ENCODE measurements around the gene MGAT4B.
"Not testable (repeated sequence)": the region's sequence is repeated elsewhere in the genome, so short reads cannot be mapped to it uniquely, and the experiment has no call there.

Gene MGAT4B

DNA sequence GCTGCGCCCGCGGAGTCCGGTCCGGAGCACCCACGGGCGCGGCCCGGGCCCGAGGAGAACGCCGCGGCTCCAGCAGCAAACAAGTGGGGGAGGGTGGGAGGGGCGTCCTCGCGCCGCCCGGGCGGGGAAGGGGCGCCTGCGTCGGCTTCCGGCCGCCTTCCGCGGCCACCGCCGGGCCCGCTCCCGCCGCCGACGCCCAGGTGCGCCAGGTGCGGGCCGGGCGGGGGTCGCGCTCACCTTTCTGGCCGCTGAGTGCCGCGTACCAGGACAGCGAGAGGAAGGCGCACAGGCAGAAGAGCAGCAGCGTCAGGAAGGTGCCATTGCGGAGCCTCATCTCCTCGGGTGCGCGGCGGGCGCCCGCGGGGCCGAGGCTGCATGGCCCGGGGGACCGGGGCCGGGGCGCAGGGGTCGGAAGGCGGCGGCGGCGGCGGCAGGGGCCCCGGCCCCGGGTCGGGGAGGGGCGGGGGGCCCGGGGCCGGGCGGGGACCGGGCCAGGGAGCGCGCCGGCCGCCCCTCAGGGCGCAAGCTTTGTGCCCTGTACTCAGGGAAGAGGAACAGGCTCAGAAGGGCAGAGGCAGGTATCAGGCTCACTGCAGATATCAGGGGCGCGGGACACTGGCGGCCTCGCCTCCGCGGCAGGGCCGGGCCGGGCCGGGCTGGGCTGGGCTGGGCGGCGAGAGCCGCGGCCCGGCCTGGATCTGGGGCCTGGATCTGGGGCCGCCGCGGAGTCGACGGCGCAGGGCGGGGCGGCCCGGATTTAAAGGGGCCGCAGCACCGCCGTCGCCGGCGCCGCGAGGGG is at the start of gene MGAT4B:
Gene MGAT4B, minus strand, starts transcription at position 617 of the 799 bp plus-strand sequence. Its CDS starts 283 bp downstream, at position 334.
- DNase-seq (ENCODE audit: low read depth, low spot score), result peak; percentile 58

DNA sequence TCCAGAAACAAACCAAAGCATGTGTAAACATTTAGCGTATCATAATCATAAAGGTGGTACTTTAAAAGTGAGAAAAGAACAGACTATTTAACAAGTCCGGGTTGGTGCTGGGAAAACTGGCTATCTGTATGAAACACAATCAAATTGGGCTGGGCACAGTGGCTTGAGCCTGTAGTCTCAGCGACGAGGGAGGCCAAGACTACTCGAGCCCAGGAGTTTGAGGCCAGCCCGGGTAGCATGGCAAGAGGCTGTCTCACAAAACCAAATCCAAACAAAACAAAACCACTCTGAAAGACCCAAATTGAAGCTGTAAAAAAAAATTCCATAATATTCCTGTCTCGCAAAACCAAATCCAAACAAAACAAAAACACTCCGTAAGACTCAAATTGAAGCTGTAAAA is 47.7 kb upstream of the MGAT4B start:
- DNase-seq (ENCODE audit: low read depth, low spot score), result no peak

DNA sequence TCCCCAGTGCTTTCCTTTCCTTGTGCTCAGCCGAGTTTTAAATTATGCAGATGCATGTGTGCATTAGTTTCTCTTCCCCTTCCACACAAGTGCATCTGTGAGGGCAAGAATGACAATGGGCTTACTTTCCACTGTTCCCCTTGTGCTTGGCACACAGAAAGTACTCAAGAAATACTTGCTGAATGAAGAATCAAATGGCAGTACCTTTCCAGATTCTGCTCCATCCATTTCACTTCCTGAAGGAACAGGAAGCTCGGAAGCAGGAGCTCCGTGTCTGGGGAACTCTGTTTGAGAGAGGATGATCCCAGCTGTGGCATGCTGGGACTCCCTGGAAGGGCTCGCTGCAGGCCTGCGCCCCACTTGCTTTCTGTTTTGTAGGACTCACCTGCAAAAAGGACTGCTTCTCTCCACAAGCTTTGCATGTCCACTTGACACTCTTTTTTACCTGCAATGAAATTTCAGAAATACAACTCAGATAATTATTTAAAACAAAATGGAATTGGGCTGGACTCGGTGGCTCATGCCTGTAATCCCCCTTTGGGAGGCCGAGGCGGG is 46.4 kb upstream of the MGAT4B start:
- no peak for DNase-seq (ENCODE audit: low read depth, low spot score)

DNA sequence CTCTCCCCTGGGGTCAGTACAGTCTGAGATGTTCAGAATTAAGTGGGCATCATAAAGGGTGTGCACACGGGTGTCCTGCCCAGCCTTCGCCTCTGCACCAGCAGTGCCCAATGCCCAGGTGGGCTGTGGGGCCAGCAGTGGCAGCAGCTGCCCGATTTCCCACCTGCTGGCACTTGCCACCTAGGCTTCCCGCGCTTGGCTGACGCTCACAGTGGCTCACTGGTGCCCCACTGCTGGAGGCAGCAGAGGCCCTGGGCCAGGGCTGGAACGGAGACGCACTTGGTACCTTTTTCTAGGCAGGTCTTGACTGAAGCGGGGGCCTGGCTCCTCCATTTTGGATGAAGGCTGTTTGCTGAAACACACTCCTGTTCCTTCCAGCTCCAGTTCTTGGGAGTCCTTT is 35.0 kb upstream of the MGAT4B start:
- no peak for DNase-seq (ENCODE audit: low read depth, low spot score)

DNA sequence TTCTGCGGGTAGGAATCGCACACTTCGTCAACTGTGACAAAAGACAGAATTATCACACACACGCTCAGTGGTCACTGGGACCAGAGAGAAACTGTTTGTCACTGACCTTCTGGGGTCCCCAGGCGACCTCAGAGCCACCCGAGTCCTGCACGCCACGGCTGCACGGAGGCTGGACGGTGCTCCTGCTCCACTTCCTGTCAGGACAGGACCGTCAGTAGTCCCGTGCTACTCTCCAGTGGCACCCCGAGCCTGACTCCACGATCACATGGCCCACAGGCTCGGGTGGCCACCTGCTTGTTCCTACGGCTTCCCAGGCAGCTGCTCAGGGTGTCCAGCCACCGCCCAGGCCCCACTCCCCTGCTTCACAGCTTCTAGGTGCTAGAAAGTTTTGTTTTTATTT is 34.1 kb upstream of the MGAT4B start:
- no peak for DNase-seq (ENCODE audit: low read depth, low spot score)

DNA sequence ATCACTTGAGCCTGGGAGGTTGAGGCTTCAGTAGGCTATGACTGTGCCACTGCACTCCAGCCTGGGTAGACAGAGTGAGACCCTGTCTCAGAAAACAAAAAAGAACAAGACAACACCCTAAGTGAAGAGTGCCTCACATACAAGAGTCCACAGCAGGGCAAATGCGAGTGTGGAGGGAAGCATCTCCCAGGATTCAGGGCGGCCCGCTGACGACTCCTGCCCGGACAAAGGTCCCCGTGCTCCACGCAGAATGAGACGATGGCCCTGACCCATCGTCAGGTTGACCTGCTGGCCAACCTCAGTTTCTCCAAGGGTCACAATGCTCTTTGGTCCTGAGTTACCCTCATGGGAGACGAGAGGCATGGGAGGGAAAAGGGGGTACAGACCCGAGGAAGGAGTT is 33.7 kb upstream of the MGAT4B start:
- no peak for DNase-seq (ENCODE audit: low read depth, low spot score)

DNA sequence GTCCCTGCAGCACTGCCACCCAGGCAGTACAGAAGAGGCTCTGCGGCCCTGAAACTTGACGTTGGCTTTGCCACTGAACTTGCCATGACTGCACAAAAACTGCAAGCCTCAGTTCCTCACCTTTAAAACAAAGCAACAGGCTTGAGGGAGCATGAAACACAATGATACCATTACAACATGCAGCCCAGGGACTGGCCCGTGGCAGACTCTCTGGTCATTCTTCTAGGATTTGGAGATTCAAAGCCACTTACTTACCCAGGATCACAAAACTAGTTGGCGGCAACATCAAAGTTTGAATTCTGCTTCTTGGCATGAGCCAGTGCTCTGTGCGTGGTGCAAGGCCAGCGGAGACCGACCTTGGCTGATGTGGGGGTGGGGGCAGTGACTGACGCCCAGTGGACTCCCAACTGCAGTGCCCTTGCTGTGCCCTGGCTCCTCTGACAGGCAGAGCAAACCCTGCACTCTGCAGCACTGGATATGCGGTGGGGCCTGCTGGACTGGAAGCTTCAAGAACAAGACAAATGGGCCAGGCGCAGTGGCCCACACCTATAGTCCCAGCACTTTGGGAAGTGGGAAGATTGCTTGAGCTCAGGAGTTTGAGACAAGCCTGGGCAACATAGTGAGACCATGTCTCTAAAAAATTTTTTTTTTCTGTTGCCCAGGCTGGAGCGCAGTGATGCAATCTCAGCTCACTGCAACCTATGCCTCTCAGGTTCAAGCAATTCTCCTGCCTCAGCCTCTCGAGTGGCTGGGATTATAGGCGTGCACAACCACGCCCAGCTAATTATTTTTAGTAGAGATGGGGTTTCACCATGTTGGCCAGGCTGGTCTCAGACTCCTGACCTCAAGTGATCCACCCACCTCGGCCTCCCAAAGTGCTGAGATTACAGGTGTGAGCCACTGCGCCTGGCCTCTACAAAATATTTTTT is 32.9 kb upstream of the MGAT4B start:
- DNase-seq (ENCODE audit: low read depth, low spot score), result no peak

DNA sequence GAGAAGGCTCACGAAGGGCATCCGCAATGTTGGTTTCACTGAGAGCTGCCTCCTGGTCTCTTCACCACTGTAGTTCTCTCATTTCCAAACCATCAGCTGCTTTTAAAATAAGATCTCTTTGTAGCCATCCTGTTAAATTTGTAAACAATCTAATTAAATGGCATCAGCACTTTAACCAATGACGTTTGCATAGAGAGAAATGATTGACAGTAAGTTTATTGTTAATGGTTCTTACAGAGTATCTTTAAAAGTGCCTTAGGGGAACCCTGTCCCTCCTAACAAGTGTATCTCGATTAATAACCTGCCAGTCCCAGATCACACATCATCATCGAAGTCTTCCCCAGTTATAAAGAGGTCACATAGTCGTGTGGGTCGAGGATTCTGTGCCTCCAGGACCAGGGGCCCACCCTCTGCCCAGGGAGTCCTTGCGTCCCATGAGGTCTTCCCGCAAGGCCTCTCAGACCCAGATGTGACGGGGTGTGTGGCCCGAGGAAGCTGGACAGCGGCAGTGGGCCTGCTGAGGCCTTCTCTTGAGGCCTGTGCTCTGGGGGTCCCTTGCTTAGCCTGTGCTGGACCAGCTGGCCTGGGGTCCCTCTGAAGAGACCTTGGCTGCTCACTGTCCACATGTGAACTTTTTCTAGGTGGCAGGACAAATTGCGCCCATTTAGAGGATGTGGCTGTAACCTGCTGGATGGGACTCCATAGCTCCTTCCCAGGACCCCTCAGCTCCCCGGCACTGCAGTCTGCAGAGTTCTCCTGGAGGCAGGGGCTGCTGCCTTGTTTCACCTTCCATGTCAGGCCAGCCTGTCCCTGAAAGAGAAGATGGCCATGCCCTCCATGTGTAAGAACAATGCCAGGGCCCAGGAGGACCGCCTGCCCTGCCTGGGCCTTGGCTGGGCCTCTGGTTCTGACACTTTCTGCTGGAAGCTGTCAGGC is 30.7 kb upstream of the MGAT4B start:
- no peak for DNase-seq (ENCODE audit: low read depth, low spot score)

DNA sequence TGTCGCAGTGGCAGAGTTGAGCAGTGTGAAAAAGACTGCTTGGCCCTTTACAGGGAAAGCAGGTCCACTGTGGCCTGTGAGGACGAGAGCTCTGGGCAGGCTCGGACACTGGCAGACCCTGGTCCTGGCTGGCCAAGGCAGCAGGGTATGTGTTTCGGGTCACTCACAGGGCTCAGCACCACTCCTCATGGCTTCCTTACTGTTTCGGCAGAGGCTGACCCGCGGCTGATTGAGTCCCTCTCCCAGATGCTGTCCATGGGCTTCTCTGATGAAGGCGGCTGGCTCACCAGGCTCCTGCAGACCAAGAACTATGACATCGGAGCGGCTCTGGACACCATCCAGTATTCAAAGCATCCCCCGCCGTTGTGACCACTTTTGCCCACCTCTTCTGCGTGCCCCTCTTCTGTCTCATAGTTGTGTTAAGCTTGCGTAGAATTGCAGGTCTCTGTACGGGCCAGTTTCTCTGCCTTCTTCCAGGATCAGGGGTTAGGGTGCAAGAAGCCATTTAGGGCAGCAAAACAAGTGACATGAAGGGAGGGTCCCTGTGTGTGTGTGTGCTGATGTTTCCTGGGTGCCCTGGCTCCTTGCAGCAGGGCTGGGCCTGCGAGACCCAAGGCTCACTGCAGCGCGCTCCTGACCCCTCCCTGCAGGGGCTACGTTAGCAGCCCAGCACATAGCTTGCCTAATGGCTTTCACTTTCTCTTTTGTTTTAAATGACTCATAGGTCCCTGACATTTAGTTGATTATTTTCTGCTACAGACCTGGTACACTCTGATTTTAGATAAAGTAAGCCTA is 29.8 kb upstream of the MGAT4B start:
- no peak for DNase-seq (ENCODE audit: low read depth, low spot score)

DNA sequence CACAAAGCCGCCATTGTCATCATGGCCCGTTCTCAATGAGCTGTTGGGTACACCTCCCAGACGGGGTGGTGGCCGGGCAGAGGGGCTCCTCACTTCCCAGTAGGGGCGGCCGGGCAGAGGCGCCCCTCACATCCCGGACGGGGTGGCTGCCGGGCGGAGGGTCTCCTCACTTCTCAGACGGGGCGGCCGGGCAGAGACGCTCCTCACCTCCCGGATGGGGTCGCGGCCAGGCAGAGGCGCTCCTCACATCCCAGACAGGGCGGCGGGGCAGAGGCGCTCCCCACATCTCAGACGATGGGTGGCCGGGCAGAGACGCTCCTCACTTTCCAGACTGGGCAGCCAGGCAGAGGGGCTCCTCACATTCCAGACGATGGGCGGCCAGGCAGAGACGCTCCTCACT is 28.2 kb upstream of the MGAT4B start:
- not testable (repeated sequence) for DNase-seq (ENCODE audit: low read depth, low spot score)

DNA sequence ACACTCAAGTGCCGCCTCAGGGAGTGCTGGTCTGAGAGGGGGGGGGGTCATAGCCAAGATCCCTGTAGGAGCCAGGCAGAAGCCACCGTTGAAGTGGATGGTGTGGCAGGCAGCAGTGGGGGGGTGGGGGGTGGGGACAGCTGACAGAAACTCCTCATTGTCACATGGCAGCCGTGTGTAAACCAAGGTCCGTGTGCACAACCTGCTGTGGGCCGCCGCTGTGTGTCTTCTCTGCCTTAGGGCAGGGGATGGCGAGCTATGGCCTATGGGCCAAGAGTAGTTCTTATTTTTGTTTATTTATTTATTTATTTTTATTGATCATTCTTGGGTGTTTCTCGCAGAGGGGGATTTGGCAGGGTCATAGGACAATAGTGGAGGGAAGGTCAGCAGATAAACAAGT is 27.5 kb upstream of the MGAT4B start:
- no peak for DNase-seq (ENCODE audit: low read depth, low spot score)

DNA sequence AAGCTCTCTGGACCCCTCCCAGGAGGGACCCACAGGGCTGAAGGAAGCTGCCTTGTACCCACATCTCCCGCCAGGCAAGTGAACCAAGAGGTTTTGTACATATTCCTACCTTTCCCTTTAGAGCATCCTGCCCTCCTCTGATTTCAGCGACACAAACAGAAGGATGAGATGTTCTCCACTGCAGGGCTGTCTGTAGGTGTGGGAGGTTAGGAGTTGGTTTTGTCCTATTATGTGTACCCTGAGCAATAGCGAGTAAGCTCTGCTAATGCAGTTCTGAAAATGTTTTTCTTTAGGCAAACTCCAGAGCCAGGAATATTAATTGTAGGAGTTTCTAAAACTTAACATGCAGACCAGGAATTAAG is 27.0 kb upstream of the MGAT4B start:
- DNase-seq (ENCODE audit: low read depth, low spot score), result no peak

DNA sequence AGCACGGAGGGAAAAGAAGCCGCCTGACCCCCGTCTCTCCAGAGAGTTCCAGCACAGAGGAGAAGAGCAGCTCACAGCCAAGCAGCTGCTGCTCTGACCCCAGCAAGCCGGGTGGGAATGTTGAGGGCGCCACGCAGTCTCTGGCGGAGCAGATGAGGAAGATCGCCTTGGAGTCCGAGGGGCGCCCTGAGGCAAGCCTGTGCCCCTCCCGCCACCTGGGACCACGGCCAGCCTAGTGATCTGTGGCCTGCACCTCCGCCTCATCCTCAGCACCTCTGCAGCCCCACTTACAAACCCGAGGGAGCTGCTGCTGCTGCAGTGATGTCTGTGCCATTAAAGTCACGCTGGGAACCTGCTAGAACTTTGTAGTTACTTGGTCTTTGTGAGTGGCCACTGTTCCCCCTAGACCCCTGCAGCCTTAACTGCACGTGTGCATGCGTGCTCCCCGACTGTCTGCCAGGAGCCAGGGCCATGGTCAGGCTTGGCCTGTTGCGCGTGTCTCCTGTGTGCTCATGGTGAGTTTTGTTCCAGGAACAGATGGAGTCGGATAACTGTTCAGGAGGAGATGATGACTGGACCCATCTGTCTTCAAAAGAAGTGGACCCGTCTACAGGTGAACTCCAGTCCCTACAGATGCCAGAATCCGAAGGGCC is 26.5 kb upstream of the MGAT4B start:
- DNase-seq (ENCODE audit: low read depth, low spot score), result no peak

DNA sequence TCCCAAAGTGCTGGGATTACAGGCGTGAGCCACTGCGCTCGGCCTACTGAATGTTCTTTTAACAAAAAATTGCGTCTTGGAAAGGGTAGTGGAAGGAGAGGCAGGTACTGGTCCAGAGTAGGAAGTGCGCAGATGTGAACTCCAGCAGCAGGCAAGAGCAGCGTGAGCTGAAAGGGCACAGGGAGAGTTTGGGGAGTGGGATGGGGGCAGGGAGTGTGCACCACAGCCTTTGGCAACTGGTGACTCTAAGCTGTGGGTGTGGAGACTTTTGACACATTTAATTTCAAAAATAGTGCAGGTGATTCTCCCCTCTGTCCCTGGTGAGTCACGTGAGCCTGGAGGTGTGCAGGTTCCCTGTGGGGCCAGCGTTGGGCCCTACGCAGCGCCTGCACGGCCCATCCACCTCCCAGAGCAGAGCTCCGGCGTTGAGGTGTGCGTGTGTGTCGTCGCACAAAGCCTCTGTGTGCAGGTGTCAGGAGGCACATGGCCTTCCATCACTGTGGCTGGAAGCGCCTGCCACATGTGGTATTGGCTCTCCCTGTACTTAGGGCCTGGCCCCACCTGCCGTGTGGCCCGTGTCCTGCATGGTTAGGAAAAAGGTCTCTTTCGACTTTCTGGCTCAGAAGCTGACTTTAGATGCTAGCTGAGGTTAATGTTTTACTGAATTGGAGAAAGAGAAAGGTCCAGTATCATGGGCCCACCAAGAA is 25.5 kb upstream of the MGAT4B start:
- no peak for DNase-seq (ENCODE audit: low read depth, low spot score)

DNA sequence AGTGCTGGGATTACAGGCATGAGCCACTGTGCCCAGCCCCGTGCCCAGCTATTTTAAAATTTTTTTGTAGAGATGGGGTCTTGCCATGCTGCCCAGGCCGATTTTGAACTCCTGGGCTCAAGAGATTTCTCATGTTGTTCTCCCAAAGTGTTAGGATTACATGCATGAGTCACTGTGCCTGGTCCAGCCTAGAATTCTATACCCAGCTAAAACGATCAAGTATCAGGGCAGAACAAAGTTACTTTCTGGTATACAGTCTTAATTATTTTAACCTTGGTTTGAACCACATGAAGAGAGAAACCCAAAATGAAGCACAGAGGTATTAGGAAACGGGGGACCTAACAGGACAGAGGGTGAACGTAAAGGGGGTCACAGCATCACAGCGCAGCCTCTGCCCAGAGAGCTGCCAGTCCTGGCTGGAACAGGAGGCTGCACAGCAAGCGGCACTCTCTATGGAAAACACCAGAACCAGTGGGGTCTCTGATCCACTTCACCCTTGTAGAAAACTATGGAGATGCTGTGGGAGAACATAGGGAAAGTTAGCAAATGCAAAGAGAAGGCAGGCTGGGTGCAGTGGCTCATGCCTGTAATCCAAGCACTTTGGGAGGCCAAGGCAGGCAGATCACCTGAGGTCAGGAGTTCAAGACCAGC is 24.3 kb upstream of the MGAT4B start:
- DNase-seq (ENCODE audit: low read depth, low spot score), result no peak

DNA sequence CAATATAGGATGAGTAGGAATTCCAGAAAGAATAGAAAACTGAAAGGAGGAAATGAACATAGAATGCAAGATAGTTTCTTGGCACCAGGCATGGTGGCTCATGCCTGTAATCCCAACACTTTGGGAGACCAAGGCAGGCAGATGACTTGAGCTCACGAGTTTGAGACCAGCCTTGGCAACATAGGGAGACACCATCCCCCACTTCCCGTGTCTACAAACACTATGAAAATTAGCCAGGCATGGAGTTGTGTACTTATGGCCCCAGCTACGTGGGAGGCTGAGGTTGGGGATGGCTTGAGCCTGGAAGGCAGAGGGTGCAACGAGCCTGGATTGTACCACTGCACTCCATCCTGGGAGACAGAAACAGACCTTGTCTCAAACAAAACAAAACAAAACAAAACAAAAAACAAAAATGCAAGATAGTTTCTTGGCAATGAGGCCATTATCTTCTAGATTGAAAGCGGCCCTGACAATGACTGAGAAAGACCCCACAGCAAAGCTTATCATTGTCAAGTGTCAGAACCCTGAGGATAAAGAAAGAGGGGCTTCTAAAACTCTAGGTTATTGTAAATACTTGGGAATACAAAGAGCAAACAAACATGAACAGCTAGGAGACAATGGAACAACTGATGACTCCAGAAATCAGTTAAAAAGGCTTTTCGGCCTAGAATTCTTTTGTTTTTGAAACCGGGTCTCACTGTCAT is 23.2 kb upstream of the MGAT4B start:
- DNase-seq (ENCODE audit: low read depth, low spot score), result no peak

DNA sequence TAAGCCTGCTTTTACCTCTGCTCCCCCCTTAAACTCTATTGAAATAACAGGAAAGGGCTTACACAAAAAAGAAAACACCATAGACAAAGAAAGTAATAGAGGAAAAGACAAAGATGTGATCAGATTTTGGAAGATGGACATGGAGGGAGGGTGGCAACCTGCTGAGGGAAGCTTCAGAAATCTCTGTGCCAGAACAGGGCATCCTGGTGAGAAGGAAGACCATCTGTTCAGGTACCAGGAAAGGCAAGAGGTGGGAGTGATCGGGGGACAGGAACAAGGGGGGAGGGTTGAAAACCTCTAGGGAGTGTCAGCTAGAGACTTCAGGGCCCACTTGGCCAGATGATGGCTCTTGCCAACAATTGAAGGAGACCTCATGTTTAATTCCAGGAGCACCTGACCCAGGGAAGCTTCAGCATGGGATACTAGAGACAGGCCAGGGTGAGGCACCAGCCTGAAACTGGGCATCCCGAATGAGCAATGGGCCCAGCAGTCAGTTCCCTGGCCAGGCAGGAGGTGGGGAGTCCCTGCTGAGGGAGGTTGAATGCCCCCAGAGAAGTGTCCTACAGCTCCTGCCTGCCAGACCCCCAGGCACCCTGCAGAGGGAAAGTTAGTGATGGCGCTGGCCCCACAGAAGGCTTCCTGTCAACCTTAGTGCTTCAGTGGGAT is 22.2 kb upstream of the MGAT4B start:
- DNase-seq (ENCODE audit: low read depth, low spot score), result no peak

DNA sequence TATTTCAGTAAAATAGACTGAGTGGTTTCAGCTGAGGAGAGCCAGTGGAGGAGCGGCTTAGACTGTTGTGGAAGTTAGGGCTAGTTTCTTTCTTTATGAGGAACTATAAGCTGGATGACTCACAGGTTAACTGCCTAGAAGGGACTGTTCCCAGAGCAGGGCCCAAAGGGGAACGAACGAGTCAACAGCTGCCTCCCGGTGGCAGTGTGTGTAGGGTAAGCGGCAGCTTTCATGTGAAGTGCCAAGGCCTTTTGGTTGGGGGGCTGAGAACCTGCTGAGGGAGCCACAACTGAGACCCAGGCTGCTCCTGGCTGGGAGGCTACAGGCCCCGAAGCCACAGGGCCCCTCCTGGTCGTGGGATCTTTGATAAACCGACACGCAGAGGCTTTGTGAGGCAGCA is 21.0 kb upstream of the MGAT4B start:
- no peak for DNase-seq (ENCODE audit: low read depth, low spot score)
